Keratinocyte (primary cell): ENCODE results near the gene USP4. TPM values are rescaled to one million over a fixed set of nuclear protein-coding genes. Genes with fewer than 3 reads are reported as not detected.

Experiments used
- DNase-seq: peaks from one replicate; pipeline ENCODE4 v3.0.0-alpha.2; 2011; ENCODE audit warnings: low read depth, missing footprints, low spot score
- FAIRE-seq: peaks from 2 replicates; lab custom pipeline; 2011; peaks lifted over from hg19 to GRCh38; lab: Jason Lieb, UNC
- H2AFZ ChIP-seq: 2 replicates; pipeline ENCODE4 v1.6.0; 2012; ENCODE audit warnings: low read length, control low read depth, inconsistent platforms; ENCODE audit not compliant: control insufficient read depth
- H3K27ac ChIP-seq: 2 replicates; pipeline ENCODE4 v1.5.1; 2011; ENCODE audit warnings: low read length; ENCODE audit not compliant: control insufficient read depth, insufficient read depth
- H3K27me3 ChIP-seq: 3 replicates; pipeline ENCODE4 v1.6.0; 2011; ENCODE audit warnings: low read length; ENCODE audit not compliant: control insufficient read depth, insufficient read depth; ENCODE audit errors: extremely low read depth
- H3K36me3 ChIP-seq, 2 experiments: 2 replicates in 1 of 2; 3 replicates in 1 of 2; pipeline ENCODE4 v1.5.1; 2011; ENCODE audit warnings: low read length in 2 of 2, mild to moderate bottlenecking in 1 of 2; ENCODE audit not compliant: control insufficient read depth in 2 of 2, insufficient read depth in 2 of 2; ENCODE audit errors: extremely low read depth in 1 of 2
- H3K4me1 ChIP-seq: 3 replicates; pipeline ENCODE4 v1.5.1; 2011; ENCODE audit warnings: low read length; ENCODE audit not compliant: control insufficient read depth, insufficient read depth; ENCODE audit errors: extremely low read depth
- H3K4me2 ChIP-seq: 3 replicates; pipeline ENCODE4 v1.6.0; 2011; ENCODE audit warnings: low read depth, low read length; ENCODE audit not compliant: control insufficient read depth, insufficient read depth; ENCODE audit errors: extremely low read depth
- H3K4me3 ChIP-seq, 3 experiments: fragments of 200-600 bp in 1 of 3; sonication (generic) in 1 of 3; 2 replicates in 2 of 3; 3 replicates in 1 of 3; pipeline ENCODE4 v1.5.1; 2011 to 2016; ENCODE audit warnings: low read length in 3 of 3, mild to moderate bottlenecking in 3 of 3, control low read depth in 2 of 3, inconsistent platforms in 1 of 3, low read depth in 1 of 3, mixed read lengths in 1 of 3, mixed run types in 1 of 3, moderate library complexity in 1 of 3; ENCODE audit not compliant: control insufficient read depth in 2 of 3, insufficient read depth in 2 of 3; ENCODE audit errors: extremely low read depth in 1 of 3
- H3K79me2 ChIP-seq: 2 replicates; pipeline ENCODE4 v1.6.0; 2012; ENCODE audit warnings: low read length; ENCODE audit not compliant: control insufficient read depth, insufficient read depth
- H3K9ac ChIP-seq: 3 replicates; pipeline ENCODE4 v1.6.0; 2011; ENCODE audit warnings: low read length; ENCODE audit not compliant: control insufficient read depth, insufficient read depth; ENCODE audit errors: extremely low read depth
- H3K9me1 ChIP-seq: 3 replicates; pipeline ENCODE4 v1.6.0; 2011; ENCODE audit warnings: low read length; ENCODE audit not compliant: control insufficient read depth, insufficient read depth; ENCODE audit errors: extremely low read depth
- H3K9me3 ChIP-seq: 2 replicates; pipeline ENCODE4 v1.5.1; 2012; ENCODE audit warnings: low read depth, low read length; ENCODE audit not compliant: control insufficient read depth
- H4K20me1 ChIP-seq: 3 replicates; pipeline ENCODE4 v1.6.0; 2011; ENCODE audit warnings: low read length; ENCODE audit not compliant: control insufficient read depth, insufficient read depth; ENCODE audit errors: extremely low read depth
- EZH2 ChIP-seq: IDR thresholded peaks from one replicate; pipeline ENCODE4 v1.6.1; 2012; ENCODE audit warnings: inconsistent platforms, mild to moderate bottlenecking, low read length, moderate library complexity
- dilution Hi-C: fragments of 300-500 bp; cut with MboI; formaldehyde crosslinking; loops from one replicate; pipeline ENCODE4 v1.7.0; 2020; ENCODE audit warnings: low sequenced_read_pairs; ENCODE audit not compliant: extremely low pct_ligation_motif_present
- polyA plus RNA-seq, 5 experiments: library from polyadenylated mRNA; depleted of rRNA in 3 of 5; stranded (reverse) in 3 of 5; stranded (forward) in 1 of 5; unstranded in 1 of 5; fragments of >200 nt; gene quantifications; 1 replicate in 1 of 5; 2 replicates in 3 of 5; 3 replicates in 1 of 5; pipeline versions ENCODE4 v1.2.1 to v1.2.3, GENCODE V29; 2011 to 2012; ENCODE audit warnings: missing spikeins in 2 of 5, low read depth in 1 of 5, low replicate concordance in 1 of 5
- TF ChIP-seq, protein P1 (sequence below), 3 experiments: IDR thresholded peaks in 1 of 3; conservative IDR thresholded peaks in 1 of 3; optimal IDR thresholded peaks in 1 of 3; 2 replicates in 2 of 3; 3 replicates in 1 of 3; pipeline versions ENCODE3 to v1.5.1; 2011; ENCODE audit warnings: low read length in 3 of 3, mild to moderate bottlenecking in 3 of 3, moderate library complexity in 2 of 3, control low read depth in 1 of 3, inconsistent platforms in 1 of 3; ENCODE audit not compliant: insufficient read depth in 2 of 3; ENCODE audit errors: extremely low read depth in 1 of 3

The USP4 gene
- polyA plus RNA-seq, 1 donor (not counting 4 experiments of a cell fraction or from before 2014, with no cell fraction given): 47.8 TPM

- H3K4me3 ChIP-seq: no peak overlapping the region
- no peaks in the 10 kb centered on the region for H3K27me3 ChIP-seq
- TF ChIP-seq EZH2: no peak
- TF ChIP-seq, protein P1, sequence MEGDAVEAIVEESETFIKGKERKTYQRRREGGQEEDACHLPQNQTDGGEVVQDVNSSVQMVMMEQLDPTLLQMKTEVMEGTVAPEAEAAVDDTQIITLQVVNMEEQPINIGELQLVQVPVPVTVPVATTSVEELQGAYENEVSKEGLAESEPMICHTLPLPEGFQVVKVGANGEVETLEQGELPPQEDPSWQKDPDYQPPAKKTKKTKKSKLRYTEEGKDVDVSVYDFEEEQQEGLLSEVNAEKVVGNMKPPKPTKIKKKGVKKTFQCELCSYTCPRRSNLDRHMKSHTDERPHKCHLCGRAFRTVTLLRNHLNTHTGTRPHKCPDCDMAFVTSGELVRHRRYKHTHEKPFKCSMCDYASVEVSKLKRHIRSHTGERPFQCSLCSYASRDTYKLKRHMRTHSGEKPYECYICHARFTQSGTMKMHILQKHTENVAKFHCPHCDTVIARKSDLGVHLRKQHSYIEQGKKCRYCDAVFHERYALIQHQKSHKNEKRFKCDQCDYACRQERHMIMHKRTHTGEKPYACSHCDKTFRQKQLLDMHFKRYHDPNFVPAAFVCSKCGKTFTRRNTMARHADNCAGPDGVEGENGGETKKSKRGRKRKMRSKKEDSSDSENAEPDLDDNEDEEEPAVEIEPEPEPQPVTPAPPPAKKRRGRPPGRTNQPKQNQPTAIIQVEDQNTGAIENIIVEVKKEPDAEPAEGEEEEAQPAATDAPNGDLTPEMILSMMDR (optimal IDR thresholded peaks at IDR 0.05 in 1 of 3, IDR thresholded peaks at IDR 0.05 in 1 of 3, conservative IDR thresholded peaks at IDR 0.05 in 1 of 3; ENCODE audit: extremely low read depth in 1 of 3, insufficient read depth in 2 of 3, low read length in 3 of 3): no peak
- H3K4me1 ChIP-seq: peaks cover 24% of the 10 kb centered on the region
- H3K9ac ChIP-seq: peak overlapping the region; percentile 15
- no peak for FAIRE-seq
- no peak for DNase-seq
- H3K27ac ChIP-seq: peak overlapping the region; percentile 43
- H3K36me3 ChIP-seq: no peaks in the 10 kb centered on the region
- H3K9me1 ChIP-seq: no peaks in the 10 kb centered on the region
- peak overlapping the region; percentile 52 for H2AFZ ChIP-seq
- H3K79me2 ChIP-seq: no peaks in the 10 kb centered on the region
- dilution Hi-C loops: no loop called here
- H4K20me1 ChIP-seq: no peaks in the 10 kb centered on the region
- H3K9me3 ChIP-seq: no peaks in the 10 kb centered on the region
- peak overlapping the region; percentile 62 for H3K4me2 ChIP-seq
Measured at GRCh38 chr3:49346797-49347251, 7.0 kb upstream of the USP4 start.

GRCh38 chr3:49343163-49343562, 3.3 kb upstream of the USP4 start:
- no peak for FAIRE-seq

More at GRCh38 chr3:49343163-49343562, 3.3 kb upstream of the USP4 start:
- Histone ChIP-seq H3K4me2 (no peak overlapping the region), H3K27me3 (no peaks in the 10 kb centered on the region), H3K9ac (no peak overlapping the region), H2AFZ (no peak overlapping the region), H3K9me3 (no peaks in the 10 kb centered on the region), H4K20me1 (no peaks in the 10 kb centered on the region), H3K9me1 (no peaks in the 10 kb centered on the region), H3K79me2 (peaks cover 24% of the 10 kb centered on the region), H3K36me3 (no peaks in the 10 kb centered on the region), H3K4me3 (no peak overlapping the region), H3K4me1 (peaks cover 24% of the 10 kb centered on the region), H3K27ac (no peak overlapping the region)
- dilution Hi-C loops: no loop called here
- TF ChIP-seq, protein P1 (optimal IDR thresholded peaks at IDR 0.05 in 1 of 3, IDR thresholded peaks at IDR 0.05 in 1 of 3, conservative IDR thresholded peaks at IDR 0.05 in 1 of 3; ENCODE audit: extremely low read depth in 1 of 3, insufficient read depth in 2 of 3, low read length in 3 of 3): no peak
- no peak for TF ChIP-seq EZH2
- DNase-seq: no peak
